Keratinocyte (primary cell): ENCODE measurements around the gene WBP1L.

Experiments
- CTCF ChIP-seq, 3 experiments: IDR thresholded peaks in 1 of 3; conservative IDR thresholded peaks in 1 of 3; optimal IDR thresholded peaks in 1 of 3; 2 replicates in 2 of 3; 3 replicates in 1 of 3; pipeline versions ENCODE3 to v1.5.1; 2011; ENCODE audit warnings: low read length in 3 of 3, mild to moderate bottlenecking in 3 of 3, moderate library complexity in 2 of 3, control low read depth in 1 of 3, inconsistent platforms in 1 of 3; ENCODE audit not compliant: insufficient read depth in 2 of 3; ENCODE audit errors: extremely low read depth in 1 of 3
- EZH2 ChIP-seq: IDR thresholded peaks from one replicate; pipeline ENCODE4 v1.6.1; 2012; ENCODE audit warnings: inconsistent platforms, mild to moderate bottlenecking, low read length, moderate library complexity

DNA sequence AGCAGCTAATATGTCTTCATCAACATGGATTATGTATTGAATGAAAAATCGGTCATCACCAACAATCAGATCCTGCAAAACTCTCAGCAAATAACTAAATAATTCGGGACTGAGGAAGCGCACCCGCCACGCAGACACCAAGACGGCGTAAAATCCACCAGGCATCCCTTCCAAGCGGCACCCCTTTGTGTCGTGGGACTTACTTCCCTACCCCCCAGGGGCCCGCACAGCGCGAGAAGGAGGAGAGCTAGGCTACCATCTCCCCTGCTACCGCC is 30.3 kb upstream of the WBP1L start:
- TF ChIP-seq CTCF (optimal IDR thresholded peaks at IDR 0.05 in 1 of 3, IDR thresholded peaks at IDR 0.05 in 1 of 3, conservative IDR thresholded peaks at IDR 0.05 in 1 of 3; ENCODE audit: extremely low read depth in 1 of 3, insufficient read depth in 2 of 3, low read length in 3 of 3) = peak in 1 of 3 experiments; percentile 19
- TF ChIP-seq EZH2 = no peak
